Fibroblast of mammary gland (primary cell): ENCODE data around the gene KRTAP5-10.
A peak's percentile ranks its signal among the peaks of the same experiment; 100 is the strongest.
"Not testable (repeated sequence)": the region's sequence is repeated elsewhere in the genome, so short reads cannot be mapped to it uniquely, and the experiment has no call there.

Experiments used
- DNase-seq: peaks from one replicate; pipeline ENCODE4 v3.0.0-alpha.2; 2010; ENCODE audit warnings: low read depth
- H3K4me3 ChIP-seq: 2 replicates; pipeline ENCODE4 v1.5.1; 2011; ENCODE audit warnings: low read depth, mild to moderate bottlenecking, low read length, moderate library complexity; ENCODE audit not compliant: control insufficient read depth

Gene KRTAP5-10

GRCh38 chr11:71611218-71611910 lies 46.0 kb downstream of the KRTAP5-10 start:
- not testable (repeated sequence) for H3K4me3 ChIP-seq, DNase-seq

- DNase-seq, H3K4me3 ChIP-seq: not testable (repeated sequence)
Observed at GRCh38 chr11:71613931-71614330, 48.6 kb downstream of the KRTAP5-10 start.

GRCh38 chr11:71614366-71614917 lies 49.1 kb downstream of the KRTAP5-10 start:
- not testable (repeated sequence) for H3K4me3 ChIP-seq, DNase-seq

GRCh38 chr11:71615003-71615402 lies 49.6 kb downstream of the KRTAP5-10 start:
- peak; percentile 1 for DNase-seq
- H3K4me3 ChIP-seq: not testable (repeated sequence)
